Cardiac ventricle fibroblast (primary cell): Measurements from ENCODE around the gene OR51F2. TPM values are rescaled to one million over a fixed set of nuclear protein-coding genes. Genes with fewer than 3 reads are reported as not detected.

Experiments
- total RNA-seq: library from RNA; depleted of rRNA; stranded (reverse); fragments of >200 nt; gene quantifications from 2 replicates; pipeline ENCODE4 v1.2.3, GENCODE V29; 2015

The OR51F2 gene, protein sequence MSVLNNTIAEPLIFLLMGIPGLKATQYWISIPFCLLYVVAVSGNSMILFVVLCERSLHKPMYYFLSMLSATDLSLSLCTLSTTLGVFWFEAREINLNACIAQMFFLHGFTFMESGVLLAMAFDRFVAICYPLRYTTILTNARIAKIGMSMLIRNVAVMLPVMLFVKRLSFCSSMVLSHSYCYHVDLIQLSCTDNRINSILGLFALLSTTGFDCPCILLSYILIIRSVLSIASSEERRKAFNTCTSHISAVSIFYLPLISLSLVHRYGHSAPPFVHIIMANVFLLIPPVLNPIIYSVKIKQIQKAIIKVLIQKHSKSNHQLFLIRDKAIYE
- total RNA-seq, result not detected in 2 replicates

DNA sequence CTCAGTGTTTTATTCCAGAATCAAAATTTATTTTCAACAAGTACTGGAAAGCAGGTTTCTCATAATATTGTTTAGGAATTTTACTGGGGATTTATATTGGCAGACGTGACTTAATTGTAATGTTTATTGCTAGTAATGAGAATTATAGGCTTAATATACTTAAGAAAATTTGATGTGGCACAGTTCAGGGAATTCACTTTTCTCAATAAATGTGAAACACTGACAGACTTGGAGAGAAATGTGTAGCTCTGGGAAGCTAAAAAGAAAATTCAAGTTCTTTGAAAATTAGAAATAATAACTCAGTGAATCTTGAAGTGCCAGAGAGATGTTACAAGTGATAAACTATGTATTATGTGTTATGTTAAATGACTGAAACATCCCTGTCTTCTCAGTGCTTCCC, at the start of gene OR51F2:
Gene OR51F2 (plus strand): TSS at position 301 of the 400 bp plus-strand sequence. CDS start 101 bp downstream, outside the sequence.

DNA sequence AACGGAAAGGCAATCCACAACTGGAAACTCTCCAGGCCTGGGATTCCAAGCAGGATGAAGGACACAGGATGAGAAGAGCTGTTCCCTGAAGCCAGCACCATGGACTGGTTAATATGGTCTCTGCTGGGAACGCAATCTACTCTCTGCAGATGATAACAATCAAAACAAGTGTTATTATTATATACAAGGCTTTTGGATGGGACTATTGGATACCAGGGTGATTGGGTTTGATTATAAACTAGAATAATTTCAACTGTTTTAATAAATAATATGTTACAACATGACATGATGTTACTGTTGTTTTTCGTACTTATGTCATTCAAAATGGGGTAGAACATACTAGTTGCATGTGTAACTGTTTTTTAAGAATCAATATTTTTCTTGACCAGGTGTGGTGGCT, 16.8 kb upstream of the OR51F2 start, which contains the start of gene OR52R1:
Gene OR52R1 (minus strand): TSS at position 101 of the 400 bp plus-strand sequence. CDS start 0 bp downstream, at position 101.

DNA sequence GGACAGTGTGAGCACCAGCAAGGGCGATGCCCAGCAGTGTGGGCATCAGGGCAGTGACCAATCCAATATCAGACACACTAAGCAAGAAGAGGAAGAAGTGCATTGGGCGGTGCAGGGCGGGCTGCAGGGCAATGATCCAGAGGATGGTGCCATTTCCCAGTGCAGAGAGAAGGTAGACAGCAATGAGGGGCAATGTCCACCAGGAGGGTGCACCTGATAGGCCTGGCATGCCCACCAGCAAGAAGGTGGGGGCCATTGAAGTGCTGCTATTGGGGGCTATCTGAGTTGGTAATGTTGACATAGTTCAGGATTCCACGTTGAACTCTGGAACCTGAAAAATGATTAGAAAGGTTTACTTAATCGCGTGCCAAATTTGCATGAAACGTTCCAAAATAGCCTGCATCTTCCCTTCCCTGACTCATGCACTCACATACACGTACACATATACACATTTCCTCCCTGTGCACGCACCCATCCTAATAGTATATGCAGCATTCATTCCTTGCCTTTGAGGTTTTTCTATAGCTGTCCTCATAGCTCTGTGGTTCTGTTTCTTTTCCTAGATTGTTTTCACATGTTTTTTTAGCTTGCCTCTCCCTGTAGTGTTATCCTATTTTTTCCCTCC, 27.9 kb downstream of the OR51F2 start, which contains the start of gene OR51S1:
Gene OR51S1 (minus strand): TSS at position 301 of the 625 bp plus-strand sequence. CDS start 0 bp downstream, at position 301.

Other genes with a start within 250 kb of the OR51F2 start
- not detected in 2 replicates for gene OR52I2, start 239.6 kb upstream of the OR51F2 start, total RNA-seq
- gene OR52I1, start 227.3 kb upstream of the OR51F2 start, total RNA-seq, result not detected in 2 replicates
- 11.2 and 12.8 TPM in 2 replicates for gene TRIM68, start 213.1 kb upstream of the OR51F2 start, total RNA-seq
- not detected in 2 replicates for gene OR51D1, start 183.8 kb upstream of the OR51F2 start, total RNA-seq
- gene OR51E1, start 177.3 kb upstream of the OR51F2 start, total RNA-seq, result not detected in 2 replicates
- not detected in 2 replicates for gene OR51E2, start 123.5 kb upstream of the OR51F2 start, total RNA-seq
- gene MMP26, start 116.5 kb upstream of the OR51F2 start, total RNA-seq, result not detected in 2 replicates
- not detected in 2 replicates for gene OR51F1, start 51.4 kb upstream of the OR51F2 start, total RNA-seq
- gene OR52R1, start 16.9 kb upstream of the OR51F2 start, total RNA-seq, result not detected in 2 replicates
- not detected in 2 replicates for gene OR51S1, start 27.9 kb downstream of the OR51F2 start, total RNA-seq
- gene OR51T1, start 60.6 kb downstream of the OR51F2 start, total RNA-seq, result not detected in 2 replicates
- not detected in 2 replicates for gene OR51A7, start 82.5 kb downstream of the OR51F2 start, total RNA-seq
- not detected in 2 replicates for gene OR51G2, start 98.0 kb downstream of the OR51F2 start, total RNA-seq
- not detected in 2 replicates for gene OR51G1, start 103.0 kb downstream of the OR51F2 start, total RNA-seq
- gene OR51A4, start 126.3 kb downstream of the OR51F2 start, total RNA-seq, result not detected in 2 replicates
- gene OR51A2, start 134.4 kb downstream of the OR51F2 start, total RNA-seq, result not detected in 2 replicates
- gene OR51L1, start 173.5 kb downstream of the OR51F2 start, total RNA-seq, result not detected in 2 replicates
- not detected in 2 replicates for gene OR52J3, start 225.2 kb downstream of the OR51F2 start, total RNA-seq
- not detected in 2 replicates for gene OR52E2, start 238.3 kb downstream of the OR51F2 start, total RNA-seq
- not detected in 2 replicates for gene OR52E1, start 248.3 kb downstream of the OR51F2 start, total RNA-seq